ENCODE measurements around the gene TMEM100.
A peak's percentile ranks its signal among the peaks of the same experiment; 100 is the strongest.

TMEM100 gene

GRCh38 chr17:55722742-55723487 is at the start of gene TMEM100:
Gene TMEM100, minus strand, starts transcription at chr17:55722864. Its CDS starts 1,794 bp downstream, at chr17:55721070.
- DNase-seq (ENCODE audit: low spot score) = no peak

- no peak for DNase-seq (ENCODE audit: low spot score)
These were observed 49.4 kb upstream of the TMEM100 start for GRCh38 chr17:55772086-55772485.

GRCh38 chr17:55770196-55770870 is 47.7 kb upstream of the TMEM100 start:
- DNase-seq (ENCODE audit: low spot score) = no peak

GRCh38 chr17:55769625-55770000 is 46.9 kb upstream of the TMEM100 start:
- DNase-seq (ENCODE audit: low spot score) = no peak

- DNase-seq (ENCODE audit: low spot score) = no peak
These were observed 46.4 kb upstream of the TMEM100 start for GRCh38 chr17:55768936-55769624.

- DNase-seq (ENCODE audit: low spot score) = no peak
These were observed 42.8 kb upstream of the TMEM100 start for GRCh38 chr17:55765472-55765871.

GRCh38 chr17:55764610-55765009 is 41.9 kb upstream of the TMEM100 start:
- no peak for DNase-seq (ENCODE audit: low spot score)

- no peak for DNase-seq (ENCODE audit: low spot score)
These were observed 41.2 kb upstream of the TMEM100 start for GRCh38 chr17:55763856-55764255.

- no peak for DNase-seq (ENCODE audit: low spot score)
These were observed 39.6 kb upstream of the TMEM100 start for GRCh38 chr17:55762086-55762858.

GRCh38 chr17:55760643-55761355 is 38.1 kb upstream of the TMEM100 start:
- no peak for DNase-seq (ENCODE audit: low spot score)

- no peak for DNase-seq (ENCODE audit: low spot score)
These were observed 35.5 kb upstream of the TMEM100 start for GRCh38 chr17:55758171-55758570.

- DNase-seq (ENCODE audit: low spot score) = no peak
These were observed 35.0 kb upstream of the TMEM100 start for GRCh38 chr17:55757659-55758058.

GRCh38 chr17:55756689-55757088 is 34.0 kb upstream of the TMEM100 start:
- no peak for DNase-seq (ENCODE audit: low spot score)

GRCh38 chr17:55751720-55752250 is 29.1 kb upstream of the TMEM100 start:
- no peak for DNase-seq (ENCODE audit: low spot score)

- DNase-seq (ENCODE audit: low spot score) = peak; percentile 77
These were observed 28.3 kb upstream of the TMEM100 start, which contains the start of gene PCTP for GRCh38 chr17:55750750-55751657. Gene PCTP, plus strand, starts transcription at chr17:55751051. Its CDS starts 53 bp downstream, at chr17:55751104.

GRCh38 chr17:55749985-55750384 is 27.3 kb upstream of the TMEM100 start:
- no peak for DNase-seq (ENCODE audit: low spot score)

GRCh38 chr17:55748841-55749240 is 26.2 kb upstream of the TMEM100 start:
- DNase-seq (ENCODE audit: low spot score) = no peak

- no peak for DNase-seq (ENCODE audit: low spot score)
These were observed 24.5 kb upstream of the TMEM100 start for GRCh38 chr17:55747209-55747608.

GRCh38 chr17:55746466-55746865 is 23.8 kb upstream of the TMEM100 start:
- no peak for DNase-seq (ENCODE audit: low spot score)

- no peak for DNase-seq (ENCODE audit: low spot score)
These were observed 22.6 kb upstream of the TMEM100 start for GRCh38 chr17:55745258-55745657.

All from CD4-positive, alpha-beta T cell treated with Interleukin-6 at 100 ng/mL for 8 hours (primary cell).